C4-2B (cell line): Measurements from ENCODE around the gene SH3BP5.

Source experiments
- H3K27ac ChIP-seq: fragments of 450-650 bp; 2 replicates; pipeline ENCODE4 v1.5.1; 2017
- CTCF ChIP-seq: fragments of 450-650 bp; conservative IDR thresholded peaks from 2 replicates; pipeline ENCODE4 v1.5.1; 2017; ENCODE audit warnings: mild to moderate bottlenecking
- ZFX ChIP-seq: fragments of 450-650 bp; IDR thresholded peaks from 2 replicates; pipeline ENCODE4 v1.6.1; 2017

The SH3BP5 gene

DNA sequence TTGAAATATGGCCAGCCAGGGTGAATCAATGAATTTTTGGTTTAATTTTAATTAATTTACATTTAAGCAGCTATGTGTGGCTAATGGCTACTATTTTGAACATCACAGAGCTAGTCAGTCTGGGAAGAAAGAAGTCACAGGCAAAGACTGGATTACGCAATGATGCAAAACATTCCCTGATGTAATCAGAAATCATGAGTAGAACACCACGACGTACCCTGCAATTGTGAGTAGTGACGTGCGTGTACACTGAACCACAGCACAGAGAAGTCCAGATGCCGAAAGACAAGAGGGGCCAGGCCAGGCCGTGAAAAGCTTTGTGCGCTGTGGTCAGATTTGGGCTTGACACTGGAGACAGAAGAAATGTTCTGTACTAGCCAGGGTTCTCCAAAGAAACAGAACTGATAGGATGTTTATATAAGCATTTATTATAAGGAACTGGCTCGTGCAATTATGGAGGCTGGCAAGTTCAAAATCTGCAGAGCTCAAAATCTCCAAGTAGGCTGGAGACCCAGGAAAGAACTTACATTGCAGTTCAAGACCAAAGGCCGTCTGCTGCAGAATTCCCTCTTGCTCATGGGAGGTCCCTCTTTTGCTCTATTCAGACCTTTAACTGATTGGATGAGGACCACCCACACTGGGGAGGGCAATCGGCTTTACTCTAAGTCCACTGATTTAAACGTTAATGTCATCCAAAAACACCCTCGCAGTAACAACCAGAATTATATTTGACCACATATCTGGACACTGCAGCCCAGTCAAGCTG is 44.6 kb downstream of the SH3BP5 start:
- TF ChIP-seq CTCF, result no peak
- H3K27ac ChIP-seq, result no peak overlapping the region

DNA sequence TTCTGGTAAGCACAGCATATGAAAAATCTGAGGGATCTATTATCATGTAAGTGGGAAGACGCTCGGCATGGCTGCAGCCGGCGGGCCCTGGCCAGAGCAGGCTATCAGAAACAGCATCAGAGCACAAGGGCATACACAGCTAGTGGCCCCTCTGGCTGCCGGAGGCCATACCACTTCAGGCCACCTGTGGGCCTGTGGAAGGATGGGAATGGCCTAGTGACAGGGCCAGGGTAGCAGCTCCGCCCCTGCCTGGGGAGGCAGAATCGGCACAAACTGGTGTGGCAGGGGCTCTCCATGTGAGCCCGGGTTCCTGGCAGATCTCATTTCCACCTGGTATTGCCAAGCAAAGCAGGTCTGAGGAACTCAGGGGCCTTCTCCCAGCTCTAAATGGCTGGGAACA is 46.4 kb downstream of the SH3BP5 start:
- TF ChIP-seq ZFX (no peak), CTCF (no peak)
- H3K27ac ChIP-seq, result no peak overlapping the region

DNA sequence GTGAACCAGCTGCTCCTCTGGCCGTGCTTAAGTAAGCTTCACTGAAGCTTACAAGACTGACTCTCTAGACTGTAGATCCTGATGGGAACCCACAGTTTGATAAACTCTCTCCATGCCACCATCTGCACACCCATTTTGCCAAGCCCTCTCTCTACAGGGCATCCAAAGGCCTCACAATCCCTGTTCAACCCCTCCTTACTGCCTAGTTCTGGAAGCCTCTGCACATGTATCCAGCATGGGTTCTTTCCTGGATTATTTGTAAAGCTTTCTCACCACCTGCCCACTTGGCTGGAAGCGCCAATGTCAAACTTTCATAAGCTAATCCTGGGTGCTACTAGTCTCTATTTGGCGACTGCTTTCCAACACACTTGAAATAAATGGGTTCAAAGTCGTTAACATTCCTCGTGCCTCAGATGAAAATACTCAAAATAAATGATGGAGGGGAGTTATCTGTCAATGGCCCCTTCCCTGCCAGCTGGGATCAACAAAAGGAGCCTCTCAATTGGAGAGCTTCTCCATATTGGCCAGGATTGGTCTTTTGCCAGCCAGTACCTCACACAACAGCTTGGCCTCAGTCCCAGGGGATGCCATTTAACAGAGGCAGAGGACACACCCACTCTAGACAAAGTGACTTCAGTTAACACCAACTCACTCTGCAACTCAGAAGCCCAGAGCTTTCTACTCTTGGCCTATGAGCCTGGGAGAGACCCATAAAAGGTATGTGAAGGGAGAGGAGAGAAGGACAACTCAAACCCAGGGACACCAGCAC is 48.1 kb downstream of the SH3BP5 start:
- no peak overlapping the region for H3K27ac ChIP-seq
- TF ChIP-seq CTCF (no peak), ZFX (no peak)

DNA sequence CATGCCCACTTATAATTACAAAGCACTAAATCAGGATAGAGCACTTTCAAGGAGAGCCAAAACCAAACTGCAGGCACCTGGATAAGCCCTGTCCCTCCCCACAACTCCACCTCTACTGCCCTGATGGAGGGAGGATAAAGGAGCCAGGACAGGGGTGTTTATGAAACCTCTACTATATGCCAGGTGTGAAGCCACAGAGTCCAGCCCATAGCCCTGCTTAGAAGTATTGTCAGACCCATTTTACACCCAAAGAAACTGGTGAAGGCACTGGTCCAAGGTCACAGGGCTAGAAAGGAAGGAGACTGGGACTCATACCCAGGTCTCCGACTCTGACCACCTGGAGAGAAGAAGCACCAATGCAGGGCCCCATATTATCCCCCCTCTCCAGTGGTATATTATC is 48.7 kb downstream of the SH3BP5 start:
- H3K27ac ChIP-seq, result no peak overlapping the region
- TF ChIP-seq CTCF (no peak), ZFX (no peak)

DNA sequence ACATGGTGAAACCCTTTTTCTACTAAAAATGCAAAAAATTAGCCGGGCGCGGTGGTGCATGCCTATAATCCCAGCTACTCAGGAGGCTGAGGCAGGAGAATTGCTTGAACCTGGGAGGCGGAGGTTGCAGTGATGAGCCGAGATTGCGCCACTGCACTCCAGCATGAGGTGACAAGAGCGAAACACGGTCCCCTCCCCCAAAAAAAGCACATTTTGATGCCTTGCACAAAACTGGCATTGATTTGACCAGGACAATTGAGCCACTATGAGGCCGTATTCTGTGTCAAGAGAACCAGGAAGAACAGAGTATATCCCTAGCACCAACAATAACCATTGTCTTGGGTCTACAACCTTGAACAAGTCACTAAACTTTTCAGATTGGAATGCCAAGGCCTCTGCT is 50.6 kb downstream of the SH3BP5 start:
- H3K27ac ChIP-seq, result no peak overlapping the region
- TF ChIP-seq CTCF, result no peak
- TF ChIP-seq ZFX, result no peak

DNA sequence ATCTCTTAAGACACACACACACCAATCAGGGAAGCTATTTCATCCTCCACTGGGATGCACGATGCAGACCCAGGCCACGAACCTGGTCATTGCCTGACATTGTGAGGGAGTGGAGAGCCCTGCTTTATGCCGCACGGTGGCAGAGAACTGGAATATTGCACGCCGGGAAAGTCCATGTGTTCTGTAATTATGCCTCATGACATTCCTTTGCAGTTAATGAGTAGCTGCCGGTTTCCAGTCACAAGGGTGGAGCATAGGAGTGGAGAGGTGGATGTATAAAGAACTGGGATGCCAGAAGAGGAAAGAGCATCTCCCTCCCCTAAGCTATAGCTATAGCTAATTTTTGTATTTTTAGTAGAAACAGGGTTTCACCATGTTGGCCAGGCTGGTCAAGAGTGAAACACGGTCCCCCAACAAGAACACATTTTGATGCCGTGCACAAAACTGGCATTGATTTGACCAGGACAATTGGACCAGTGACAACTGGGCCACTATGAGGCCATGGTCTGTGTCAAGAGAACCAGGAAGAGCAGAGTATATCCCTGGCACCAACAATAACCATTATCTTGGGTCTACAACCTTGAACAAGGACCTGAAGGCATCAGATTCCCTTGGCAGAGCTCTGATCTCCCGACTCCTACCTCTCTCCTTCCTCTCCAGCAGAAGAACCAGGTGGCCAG is 51.4 kb downstream of the SH3BP5 start:
- no peak overlapping the region for H3K27ac ChIP-seq

More for the DNA sequence above, 51.4 kb downstream of the SH3BP5 start:
- no peak for TF ChIP-seq ZFX
- TF ChIP-seq CTCF, result no peak
